Neuron (in vitro differentiated cells): ENCODE data around the gene DLG4.
A peak's percentile ranks its signal among the peaks of the same experiment; 100 is the strongest.

ENCODE experiments used
- H2AFZ ChIP-seq: one replicate; pipeline ENCODE4 v1.6.1; 2013; ENCODE audit warnings: low read depth, mild to moderate bottlenecking, inconsistent platforms, low read length, moderate library complexity
- H3K27me3 ChIP-seq: one replicate; pipeline ENCODE4 v1.6.1; 2013; ENCODE audit warnings: low read length; ENCODE audit not compliant: insufficient read depth
- H3K36me3 ChIP-seq: one replicate; pipeline ENCODE4 v1.6.1; 2013; ENCODE audit warnings: low read length; ENCODE audit not compliant: insufficient read depth
- H3K4me1 ChIP-seq: one replicate; pipeline ENCODE4 v1.6.1; 2013; ENCODE audit warnings: low read length; ENCODE audit not compliant: insufficient read depth
- H3K4me3 ChIP-seq: 2 replicates; pipeline ENCODE4 v1.5.1; 2013; ENCODE audit warnings: mild to moderate bottlenecking, low read length, moderate library complexity
- H3K9me3 ChIP-seq: one replicate; pipeline ENCODE4 v1.6.1; 2013; ENCODE audit warnings: low read length

Gene DLG4

GRCh38 chr17:7220593-7221277 is 1.1 kb upstream of the DLG4 start:
- Histone ChIP-seq H2AFZ (no peak overlapping the region), H3K36me3 (peaks cover 40% of the 10 kb centered on the region), H3K4me1 (peaks cover 46% of the 10 kb centered on the region), H3K4me3 (peak overlapping the region; percentile 72), H3K27me3 (no peaks in the 10 kb centered on the region), H3K9me3 (no peaks in the 10 kb centered on the region)

- no peaks in the 10 kb centered on the region for H3K9me3 ChIP-seq
- peaks cover 52% of the 10 kb centered on the region for H3K4me1 ChIP-seq
- H2AFZ ChIP-seq, result no peak overlapping the region
- no peaks in the 10 kb centered on the region for H3K27me3 ChIP-seq
- H3K4me3 ChIP-seq, result peak overlapping the region; percentile 72
- peaks cover 26% of the 10 kb centered on the region for H3K36me3 ChIP-seq
Measured at GRCh38 chr17:7219229-7219811, 316 bp downstream of the DLG4 start.

- Histone ChIP-seq H3K36me3 (peaks cover 20% of the 10 kb centered on the region), H3K4me1 (peaks cover 52% of the 10 kb centered on the region), H3K27me3 (no peaks in the 10 kb centered on the region), H2AFZ (no peak overlapping the region), H3K9me3 (no peaks in the 10 kb centered on the region), H3K4me3 (no peak overlapping the region)
Measured at GRCh38 chr17:7218758-7219157, 878 bp downstream of the DLG4 start.

- no peaks in the 10 kb centered on the region for H3K9me3 ChIP-seq
- no peak overlapping the region for H2AFZ ChIP-seq
- peaks cover 57% of the 10 kb centered on the region for H3K4me1 ChIP-seq
- peaks cover 15% of the 10 kb centered on the region for H3K36me3 ChIP-seq
- peak overlapping the region; percentile 48 for H3K4me3 ChIP-seq
- H3K27me3 ChIP-seq, result no peaks in the 10 kb centered on the region
Measured at GRCh38 chr17:7218166-7218565, 1.5 kb downstream of the DLG4 start.

GRCh38 chr17:7217113-7217987 is 2.3 kb downstream of the DLG4 start:
- Histone ChIP-seq H3K4me3 (peak overlapping the region; percentile 48), H3K27me3 (no peaks in the 10 kb centered on the region), H2AFZ (no peak overlapping the region), H3K4me1 (peaks cover 57% of the 10 kb centered on the region), H3K36me3 (peaks cover 6% of the 10 kb centered on the region), H3K9me3 (no peaks in the 10 kb centered on the region)

GRCh38 chr17:7216242-7217112 is 3.2 kb downstream of the DLG4 start:
- Histone ChIP-seq H3K4me3 (peak overlapping the region; percentile 38), H3K9me3 (no peaks in the 10 kb centered on the region), H3K27me3 (no peaks in the 10 kb centered on the region), H3K36me3 (peaks cover 2% of the 10 kb centered on the region), H2AFZ (no peak overlapping the region), H3K4me1 (peaks cover 62% of the 10 kb centered on the region)

- Histone ChIP-seq H3K9me3 (no peaks in the 10 kb centered on the region), H3K4me1 (peaks cover 57% of the 10 kb centered on the region), H2AFZ (no peak overlapping the region), H3K4me3 (peak overlapping the region; percentile 56), H3K27me3 (no peaks in the 10 kb centered on the region), H3K36me3 (no peaks in the 10 kb centered on the region)
Measured at GRCh38 chr17:7215652-7216180, 3.9 kb downstream of the DLG4 start.

GRCh38 chr17:7215136-7215638 is 4.4 kb downstream of the DLG4 start:
- H3K4me3 ChIP-seq, result peak overlapping the region; percentile 56
- H3K9me3 ChIP-seq, result no peaks in the 10 kb centered on the region
- H3K4me1 ChIP-seq, result peaks cover 51% of the 10 kb centered on the region
- no peaks in the 10 kb centered on the region for H3K36me3 ChIP-seq
- no peak overlapping the region for H2AFZ ChIP-seq
- H3K27me3 ChIP-seq, result no peaks in the 10 kb centered on the region

GRCh38 chr17:7214300-7215135 is 5.1 kb downstream of the DLG4 start:
- no peaks in the 10 kb centered on the region for H3K27me3 ChIP-seq
- H3K4me3 ChIP-seq, result peak overlapping the region; percentile 56
- peaks cover 49% of the 10 kb centered on the region for H3K4me1 ChIP-seq
- H3K36me3 ChIP-seq, result no peaks in the 10 kb centered on the region
- no peak overlapping the region for H2AFZ ChIP-seq
- H3K9me3 ChIP-seq, result no peaks in the 10 kb centered on the region

- H3K9me3 ChIP-seq, result no peaks in the 10 kb centered on the region
- H2AFZ ChIP-seq, result no peak overlapping the region
- peaks cover 46% of the 10 kb centered on the region for H3K4me1 ChIP-seq
- H3K36me3 ChIP-seq, result no peaks in the 10 kb centered on the region
- H3K27me3 ChIP-seq, result no peaks in the 10 kb centered on the region
- peak overlapping the region; percentile 50 for H3K4me3 ChIP-seq
Measured at GRCh38 chr17:7213895-7214299, 5.7 kb downstream of the DLG4 start.

GRCh38 chr17:7211491-7212273 is 8.0 kb downstream of the DLG4 start:
- Histone ChIP-seq H3K4me1 (peaks cover 41% of the 10 kb centered on the region), H3K9me3 (no peaks in the 10 kb centered on the region), H3K36me3 (no peaks in the 10 kb centered on the region), H2AFZ (no peak overlapping the region), H3K4me3 (no peak overlapping the region), H3K27me3 (no peaks in the 10 kb centered on the region)
